ENCODE results near the gene NR4A1.

DNA sequence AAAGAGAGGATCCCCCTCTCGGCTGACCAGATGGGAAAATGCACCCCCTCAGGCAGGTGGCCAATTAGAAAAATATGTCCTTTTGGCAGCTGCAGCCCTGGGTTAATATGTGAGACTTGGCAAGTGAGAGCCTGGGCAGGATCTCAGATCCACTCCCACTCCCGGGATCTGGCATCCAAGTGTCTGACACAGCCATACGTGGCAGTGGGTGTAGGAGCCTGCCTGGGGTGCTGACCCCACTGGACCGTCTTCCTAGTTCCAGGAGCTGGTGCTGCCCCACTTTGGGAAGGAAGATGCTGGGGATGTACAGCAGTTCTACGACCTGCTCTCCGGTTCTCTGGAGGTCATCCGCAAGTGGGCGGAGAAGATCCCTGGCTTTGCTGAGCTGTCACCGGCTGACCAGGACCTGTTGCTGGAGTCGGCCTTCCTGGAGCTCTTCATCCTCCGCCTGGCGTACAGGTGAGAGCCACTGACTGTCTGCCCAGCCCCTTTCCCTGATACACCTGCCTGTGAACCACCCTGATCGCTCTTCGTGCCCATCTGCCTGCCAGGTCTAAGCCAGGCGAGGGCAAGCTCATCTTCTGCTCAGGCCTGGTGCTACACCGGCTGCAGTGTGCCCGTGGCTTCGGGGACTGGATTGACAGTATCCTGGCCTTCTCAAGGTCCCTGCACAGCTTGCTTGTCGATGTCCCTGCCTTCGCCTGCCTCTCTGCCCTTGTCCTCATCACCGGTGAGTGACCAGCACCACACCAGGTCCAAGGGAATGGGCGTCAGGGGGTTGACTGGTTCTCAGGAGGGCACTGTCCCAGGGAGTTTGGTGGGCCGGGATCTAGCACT, 5.8 kb downstream of the NR4A1 start:
- no peak for TF ChIP-seq EZH2 (IDR thresholded peaks at IDR 0.05; ENCODE audit: borderline replicate concordance, low read depth, low read length, poor library complexity, severe bottlenecking)
- TF ChIP-seq CTCF (conservative IDR thresholded peaks at IDR 0.05; ENCODE audit: low read depth, low read length) = no peak

All from A673 (cell line).